Lung microvascular endothelial cell (primary cell): ENCODE data around the gene RNF130. TPM values are rescaled to one million over a fixed set of nuclear protein-coding genes. Genes with fewer than 3 reads are reported as not detected.

ENCODE experiments used
- DNase-seq, 2 donors: peaks; one replicate each; pipeline versions ENCODE4 v3.0.0 to v3.0.0-alpha.2; 2010; ENCODE audit warnings: low read depth in 2 of 2
- total RNA-seq: library from RNA; depleted of rRNA; stranded (reverse); fragments of >200 nt; gene quantifications from 2 replicates; pipeline ENCODE4 v1.2.1, GENCODE V29; 2014

The RNF130 gene
- 16.8 and 37.7 TPM in 2 replicates for total RNA-seq

- peak; percentile 96 to 98 for DNase-seq
Observed at GRCh38 chr5:180071531-180072255, at the start of gene RNF130. RNF130 (minus strand) TSS chr5:180071759; CDS start chr5:180071702, 57 bp downstream.

GRCh38 chr5:180120237-180121101, 48.9 kb upstream of the RNF130 start:
- DNase-seq, result no peak

GRCh38 chr5:180119903-180120236, 48.3 kb upstream of the RNF130 start:
- DNase-seq, result no peak

GRCh38 chr5:180119031-180119902, 47.7 kb upstream of the RNF130 start:
- DNase-seq, result no peak

- no peak for DNase-seq
Observed at GRCh38 chr5:180118391-180118791, 46.8 kb upstream of the RNF130 start.

- no peak for DNase-seq
Observed at GRCh38 chr5:180117000-180117725, 45.6 kb upstream of the RNF130 start.

GRCh38 chr5:180116077-180116999, 44.8 kb upstream of the RNF130 start:
- no peak for DNase-seq

GRCh38 chr5:180115326-180116076, 43.9 kb upstream of the RNF130 start:
- no peak for DNase-seq

GRCh38 chr5:180114304-180115003, 42.9 kb upstream of the RNF130 start:
- no peak for DNase-seq

- no peak for DNase-seq
Observed at GRCh38 chr5:180113660-180114303, 42.2 kb upstream of the RNF130 start.

- DNase-seq, result no peak
Observed at GRCh38 chr5:180112181-180112861, 40.8 kb upstream of the RNF130 start.

- DNase-seq, result no peak
Observed at GRCh38 chr5:180111273-180112002, 39.9 kb upstream of the RNF130 start.

- no peak for DNase-seq
Observed at GRCh38 chr5:180109920-180110319, 38.4 kb upstream of the RNF130 start.

GRCh38 chr5:180107005-180107404, 35.4 kb upstream of the RNF130 start:
- no peak for DNase-seq

GRCh38 chr5:180105827-180106312, 34.3 kb upstream of the RNF130 start:
- no peak for DNase-seq

GRCh38 chr5:180104168-180104530, 32.6 kb upstream of the RNF130 start:
- no peak for DNase-seq
